Stimulated activated CD8-positive, alpha-beta memory T cell treated with anti-CD3 and anti-CD28 coated beads, Interleukin-15, amount 100 ng/mL, for 1 hour (primary cell): ENCODE results near the gene AK9.
"Not testable (repeated sequence)": the region's sequence is repeated elsewhere in the genome, so short reads cannot be mapped to it uniquely, and the experiment has no call there.

Experiments
- DNase-seq: peaks from one replicate; pipeline ENCODE4 v3.0.0-alpha.2; 2020; ENCODE audit warnings: low read depth

AK9 gene

GRCh38 chr6:109478841-109479624, 212.0 kb downstream of the AK9 start:
- DNase-seq = no peak

GRCh38 chr6:109478222-109478805, 212.7 kb downstream of the AK9 start:
- no peak for DNase-seq

- no peak for DNase-seq
Observed at GRCh38 chr6:109477725-109478124, 213.3 kb downstream of the AK9 start.

- no peak for DNase-seq
Observed at GRCh38 chr6:109477184-109477583, 213.8 kb downstream of the AK9 start.

- DNase-seq = no peak
Observed at GRCh38 chr6:109475625-109476024, 215.4 kb downstream of the AK9 start.

GRCh38 chr6:109474995-109475394, 216.0 kb downstream of the AK9 start:
- no peak for DNase-seq

- DNase-seq = no peak
Observed at GRCh38 chr6:109473120-109473519, 217.9 kb downstream of the AK9 start.

- DNase-seq = no peak
Observed at GRCh38 chr6:109472132-109472995, 218.6 kb downstream of the AK9 start.

GRCh38 chr6:109471105-109471810, 219.7 kb downstream of the AK9 start:
- no peak for DNase-seq

GRCh38 chr6:109469591-109470189, 221.3 kb downstream of the AK9 start:
- DNase-seq = no peak

GRCh38 chr6:109467696-109468095, 223.3 kb downstream of the AK9 start:
- no peak for DNase-seq

- no peak for DNase-seq
Observed at GRCh38 chr6:109466212-109466923, 224.6 kb downstream of the AK9 start.

- DNase-seq = no peak
Observed at GRCh38 chr6:109465772-109466171, 225.2 kb downstream of the AK9 start.

GRCh38 chr6:109461733-109462526, 229.1 kb downstream of the AK9 start:
- no peak for DNase-seq

GRCh38 chr6:109461205-109461604, 229.8 kb downstream of the AK9 start:
- not testable (repeated sequence) for DNase-seq

GRCh38 chr6:109460161-109460829, 230.7 kb downstream of the AK9 start:
- no peak for DNase-seq

GRCh38 chr6:109458774-109459531, 232.0 kb downstream of the AK9 start:
- DNase-seq = no peak

GRCh38 chr6:109457562-109457996, 233.4 kb downstream of the AK9 start:
- DNase-seq = no peak
